GM18870 (cell line): Measurements from ENCODE around the gene ALPK1.
"Not testable (repeated sequence)": the region's sequence is repeated elsewhere in the genome, so short reads cannot be mapped to it uniquely, and the experiment has no call there.

Source experiments
- ATAC-seq: cut with Tn5 transposase; IDR thresholded peaks from one replicate; pipeline ENCODE4 v1.9.1; 2021; ENCODE audit warnings: moderate library complexity; ENCODE audit not compliant: unreplicated experiment

Gene ALPK1

GRCh38 chr4:112377594-112378242 is 80.5 kb downstream of the ALPK1 start:
- no peak for ATAC-seq

GRCh38 chr4:112378243-112378620 is 81.1 kb downstream of the ALPK1 start:
- ATAC-seq: no peak

- no peak for ATAC-seq
Measured at GRCh38 chr4:112378858-112379257, 81.7 kb downstream of the ALPK1 start.

GRCh38 chr4:112379306-112379705 is 82.1 kb downstream of the ALPK1 start:
- no peak for ATAC-seq

- ATAC-seq: no peak
Measured at GRCh38 chr4:112381996-112382692, 85.0 kb downstream of the ALPK1 start.

- no peak for ATAC-seq
Measured at GRCh38 chr4:112386071-112386470, 88.9 kb downstream of the ALPK1 start.

- no peak for ATAC-seq
Measured at GRCh38 chr4:112402098-112402497, 104.9 kb downstream of the ALPK1 start.

- no peak for ATAC-seq
Measured at GRCh38 chr4:112403101-112403945, 106.2 kb downstream of the ALPK1 start.

GRCh38 chr4:112410364-112410763 is 113.2 kb downstream of the ALPK1 start:
- ATAC-seq: no peak

- ATAC-seq: no peak
Measured at GRCh38 chr4:112410804-112411203, 113.6 kb downstream of the ALPK1 start.

- no peak for ATAC-seq
Measured at GRCh38 chr4:112411781-112412550, 114.8 kb downstream of the ALPK1 start.

GRCh38 chr4:112416464-112416863 is 119.3 kb downstream of the ALPK1 start:
- ATAC-seq: no peak

GRCh38 chr4:112418092-112418491 is 120.9 kb downstream of the ALPK1 start:
- ATAC-seq: no peak

GRCh38 chr4:112421911-112422310 is 124.7 kb downstream of the ALPK1 start:
- no peak for ATAC-seq

GRCh38 chr4:112422644-112423043 is 125.5 kb downstream of the ALPK1 start:
- no peak for ATAC-seq

GRCh38 chr4:112423591-112423990 is 126.4 kb downstream of the ALPK1 start:
- no peak for ATAC-seq

GRCh38 chr4:112425823-112426222 is 128.7 kb downstream of the ALPK1 start:
- ATAC-seq: no peak

GRCh38 chr4:112426416-112426815 is 129.2 kb downstream of the ALPK1 start:
- ATAC-seq: no peak

- ATAC-seq: no peak
Measured at GRCh38 chr4:112431158-112431557, 134.0 kb downstream of the ALPK1 start.

- no peak for ATAC-seq
Measured at GRCh38 chr4:112436987-112437386, 139.8 kb downstream of the ALPK1 start.

- ATAC-seq: not testable (repeated sequence)
Measured at GRCh38 chr4:112442226-112442625, 145.1 kb downstream of the ALPK1 start.
